Activated naive CD8-positive, alpha-beta T cell treated with anti-CD3 and anti-CD28 coated beads for 36 hours (primary cell): ENCODE measurements around the gene IFI16. TPM values are rescaled to one million over a fixed set of nuclear protein-coding genes. Genes with fewer than 3 reads are reported as not detected.
A peak's percentile ranks its signal among the peaks of the same experiment; 100 is the strongest.

ENCODE experiments used
- DNase-seq: peaks from one replicate; pipeline ENCODE4 v3.0.0; 2021
- H3K27ac Mint-ChIP-seq: one replicate; pipeline ENCODE4 v1.8.0; 2022; ENCODE audit warnings: mild to moderate bottlenecking, moderate library complexity, mixed read lengths
- H3K27me3 Mint-ChIP-seq: one replicate; pipeline ENCODE4 v1.8.0; 2022; ENCODE audit warnings: mild to moderate bottlenecking, mixed read lengths
- H3K36me3 Mint-ChIP-seq: one replicate; pipeline ENCODE4 v1.8.0; 2021; ENCODE audit warnings: mild to moderate bottlenecking, mixed read lengths
- H3K4me1 Mint-ChIP-seq: one replicate; pipeline ENCODE4 v1.8.0; 2021; ENCODE audit warnings: mixed read lengths
- H3K4me3 Mint-ChIP-seq: one replicate; pipeline ENCODE4 v1.8.0; 2022; ENCODE audit warnings: mild to moderate bottlenecking, moderate library complexity, mixed read lengths
- H3K9me3 Mint-ChIP-seq: one replicate; pipeline ENCODE4 v1.8.0; 2022; ENCODE audit warnings: mixed read lengths
- total RNA-seq, 2 experiments: library from RNA; stranded (reverse); gene quantifications; one replicate each; pipeline ENCODE4 v1.2.3, GENCODE V29; 2021

The IFI16 gene
- 100 to 1,000 TPM; 292 to 296 TPM for total RNA-seq

GRCh38 chr1:159009704-159010361 is at the start of gene IFI16:
Gene IFI16, plus strand, starts transcription at chr1:159009907. Its CDS starts 4,774 bp downstream, at chr1:159014681.
- Mint-ChIP-seq H3K4me3 (peak within 1 kb of the TSS; percentile 85), H3K36me3 (peaks cover 69% of the 10 kb centered on the region), H3K4me1 (peaks cover 52% of the 10 kb centered on the region), H3K27me3 (no peaks in the 10 kb centered on the region), H3K27ac (peak within 1 kb of the TSS; percentile 95), H3K9me3 (peaks cover 4% of the 10 kb centered on the region)
- DNase-seq = peak; percentile 60

- H3K9me3 Mint-ChIP-seq = peaks cover 2% of the 10 kb centered on the region
- H3K27ac Mint-ChIP-seq = no peak overlapping the region
- DNase-seq = no peak
- peaks cover 14% of the 10 kb centered on the region for H3K27me3 Mint-ChIP-seq
- peaks cover 4% of the 10 kb centered on the region for H3K4me1 Mint-ChIP-seq
- peaks cover 1% of the 10 kb centered on the region for H3K36me3 Mint-ChIP-seq
- H3K4me3 Mint-ChIP-seq = no peak overlapping the region
Measured at GRCh38 chr1:158961178-158961577, 48.5 kb upstream of the IFI16 start.

GRCh38 chr1:158962983-158963382 is 46.7 kb upstream of the IFI16 start:
- Mint-ChIP-seq H3K9me3 (no peaks in the 10 kb centered on the region), H3K4me1 (peaks cover 4% of the 10 kb centered on the region), H3K4me3 (no peak overlapping the region), H3K27me3 (peaks cover 14% of the 10 kb centered on the region), H3K27ac (no peak overlapping the region), H3K36me3 (peaks cover 1% of the 10 kb centered on the region)
- DNase-seq = no peak

- Mint-ChIP-seq H3K4me1 (peaks cover 14% of the 10 kb centered on the region), H3K4me3 (no peak overlapping the region), H3K36me3 (peaks cover 2% of the 10 kb centered on the region), H3K27ac (peak overlapping the region; percentile 40), H3K27me3 (peaks cover 5% of the 10 kb centered on the region), H3K9me3 (peaks cover 7% of the 10 kb centered on the region)
- no peak for DNase-seq
Measured at GRCh38 chr1:158969166-158969565, 40.5 kb upstream of the IFI16 start.

- Mint-ChIP-seq H3K9me3 (peaks cover 7% of the 10 kb centered on the region), H3K27me3 (peaks cover 4% of the 10 kb centered on the region), H3K4me1 (peaks cover 14% of the 10 kb centered on the region), H3K27ac (peak overlapping the region; percentile 40), H3K36me3 (peaks cover 2% of the 10 kb centered on the region), H3K4me3 (no peak overlapping the region)
- DNase-seq = no peak
Measured at GRCh38 chr1:158969855-158970254, 39.9 kb upstream of the IFI16 start.

GRCh38 chr1:158972841-158973240 is 36.9 kb upstream of the IFI16 start:
- no peaks in the 10 kb centered on the region for H3K27me3 Mint-ChIP-seq
- H3K36me3 Mint-ChIP-seq = peaks cover 2% of the 10 kb centered on the region
- H3K27ac Mint-ChIP-seq = no peak overlapping the region
- no peak overlapping the region for H3K4me3 Mint-ChIP-seq
- peaks cover 7% of the 10 kb centered on the region for H3K9me3 Mint-ChIP-seq
- H3K4me1 Mint-ChIP-seq = peaks cover 19% of the 10 kb centered on the region
- no peak for DNase-seq

GRCh38 chr1:158976219-158976618 is 33.5 kb upstream of the IFI16 start:
- no peaks in the 10 kb centered on the region for H3K27me3 Mint-ChIP-seq
- DNase-seq = no peak
- no peak overlapping the region for H3K27ac Mint-ChIP-seq
- peaks cover 11% of the 10 kb centered on the region for H3K4me1 Mint-ChIP-seq
- H3K9me3 Mint-ChIP-seq = peaks cover 7% of the 10 kb centered on the region
- H3K36me3 Mint-ChIP-seq = peaks cover 5% of the 10 kb centered on the region
- H3K4me3 Mint-ChIP-seq = no peak overlapping the region

GRCh38 chr1:158978730-158979129 is 31.0 kb upstream of the IFI16 start:
- Mint-ChIP-seq H3K36me3 (peaks cover 15% of the 10 kb centered on the region), H3K27me3 (peaks cover 9% of the 10 kb centered on the region), H3K4me3 (no peak overlapping the region), H3K4me1 (peaks cover 8% of the 10 kb centered on the region), H3K27ac (no peak overlapping the region), H3K9me3 (peaks cover 20% of the 10 kb centered on the region)
- no peak for DNase-seq

GRCh38 chr1:158979229-158979628 is 30.5 kb upstream of the IFI16 start:
- Mint-ChIP-seq H3K27me3 (peaks cover 10% of the 10 kb centered on the region), H3K27ac (no peak overlapping the region), H3K4me1 (peaks cover 8% of the 10 kb centered on the region), H3K36me3 (peaks cover 15% of the 10 kb centered on the region), H3K9me3 (peaks cover 22% of the 10 kb centered on the region), H3K4me3 (no peak overlapping the region)
- DNase-seq = no peak

- H3K4me3 Mint-ChIP-seq = no peak overlapping the region
- peaks cover 29% of the 10 kb centered on the region for H3K9me3 Mint-ChIP-seq
- no peak overlapping the region for H3K27ac Mint-ChIP-seq
- H3K27me3 Mint-ChIP-seq = peaks cover 13% of the 10 kb centered on the region
- DNase-seq = no peak
- peaks cover 4% of the 10 kb centered on the region for H3K4me1 Mint-ChIP-seq
- peaks cover 17% of the 10 kb centered on the region for H3K36me3 Mint-ChIP-seq
Measured at GRCh38 chr1:158983235-158983634, 26.5 kb upstream of the IFI16 start.

GRCh38 chr1:158984386-158984785 is 25.3 kb upstream of the IFI16 start:
- DNase-seq = no peak
- H3K27ac Mint-ChIP-seq = no peak overlapping the region
- peaks cover 29% of the 10 kb centered on the region for H3K9me3 Mint-ChIP-seq
- no peak overlapping the region for H3K4me3 Mint-ChIP-seq
- peaks cover 13% of the 10 kb centered on the region for H3K27me3 Mint-ChIP-seq
- peaks cover 2% of the 10 kb centered on the region for H3K4me1 Mint-ChIP-seq
- peaks cover 20% of the 10 kb centered on the region for H3K36me3 Mint-ChIP-seq

GRCh38 chr1:158989424-158989823 is 20.3 kb upstream of the IFI16 start:
- DNase-seq = no peak
- no peak overlapping the region for H3K27ac Mint-ChIP-seq
- peaks cover 6% of the 10 kb centered on the region for H3K36me3 Mint-ChIP-seq
- peaks cover 3% of the 10 kb centered on the region for H3K27me3 Mint-ChIP-seq
- peaks cover 2% of the 10 kb centered on the region for H3K4me1 Mint-ChIP-seq
- H3K9me3 Mint-ChIP-seq = peaks cover 7% of the 10 kb centered on the region
- H3K4me3 Mint-ChIP-seq = no peak overlapping the region

GRCh38 chr1:158992787-158993312 is 16.9 kb upstream of the IFI16 start:
- H3K4me3 Mint-ChIP-seq = no peak overlapping the region
- H3K27me3 Mint-ChIP-seq = no peaks in the 10 kb centered on the region
- peaks cover 2% of the 10 kb centered on the region for H3K9me3 Mint-ChIP-seq
- peaks cover 7% of the 10 kb centered on the region for H3K4me1 Mint-ChIP-seq
- DNase-seq = no peak
- peaks cover 3% of the 10 kb centered on the region for H3K36me3 Mint-ChIP-seq
- no peak overlapping the region for H3K27ac Mint-ChIP-seq

- Mint-ChIP-seq H3K4me3 (no peak overlapping the region), H3K36me3 (peaks cover 3% of the 10 kb centered on the region), H3K27me3 (no peaks in the 10 kb centered on the region), H3K4me1 (peaks cover 12% of the 10 kb centered on the region), H3K9me3 (peaks cover 2% of the 10 kb centered on the region), H3K27ac (no peak overlapping the region)
- no peak for DNase-seq
Measured at GRCh38 chr1:158996998-158997397, 12.7 kb upstream of the IFI16 start.

GRCh38 chr1:158998037-158998780 is 11.5 kb upstream of the IFI16 start:
- H3K4me3 Mint-ChIP-seq = no peak overlapping the region
- H3K27me3 Mint-ChIP-seq = no peaks in the 10 kb centered on the region
- H3K36me3 Mint-ChIP-seq = peaks cover 3% of the 10 kb centered on the region
- H3K9me3 Mint-ChIP-seq = peaks cover 2% of the 10 kb centered on the region
- DNase-seq = no peak
- H3K4me1 Mint-ChIP-seq = peaks cover 12% of the 10 kb centered on the region
- H3K27ac Mint-ChIP-seq = no peak overlapping the region
